HG03064 (cell line): ENCODE results near the gene TMIE.

Experiments
- ATAC-seq: cut with Tn5 transposase; IDR thresholded peaks from one replicate; pipeline ENCODE4 v1.9.1; 2021; ENCODE audit warnings: low read depth; ENCODE audit not compliant: unreplicated experiment

The TMIE gene

GRCh38 chr3:46706771-46707582, 5.8 kb downstream of the TMIE start:
- ATAC-seq, result no peak

- ATAC-seq, result no peak
Measured at GRCh38 chr3:46707601-46708011, 6.4 kb downstream of the TMIE start.

- no peak for ATAC-seq
Measured at GRCh38 chr3:46708401-46709156, 7.4 kb downstream of the TMIE start.

GRCh38 chr3:46709157-46709654, 8.0 kb downstream of the TMIE start:
- ATAC-seq, result no peak

GRCh38 chr3:46709721-46710120, 8.5 kb downstream of the TMIE start:
- no peak for ATAC-seq

GRCh38 chr3:46710229-46710628, 9.0 kb downstream of the TMIE start:
- no peak for ATAC-seq

GRCh38 chr3:46710671-46711295, 9.6 kb downstream of the TMIE start:
- no peak for ATAC-seq

GRCh38 chr3:46711305-46711704, 10.1 kb downstream of the TMIE start:
- no peak for ATAC-seq

- ATAC-seq, result no peak
Measured at GRCh38 chr3:46711760-46712159, 10.6 kb downstream of the TMIE start.

GRCh38 chr3:46712191-46713049, 11.2 kb downstream of the TMIE start:
- ATAC-seq, result no peak

GRCh38 chr3:46713050-46713897, 12.1 kb downstream of the TMIE start:
- ATAC-seq, result no peak

GRCh38 chr3:46713898-46714552, 12.8 kb downstream of the TMIE start:
- no peak for ATAC-seq

- ATAC-seq, result no peak
Measured at GRCh38 chr3:46714728-46715506, 13.7 kb downstream of the TMIE start.

- no peak for ATAC-seq
Measured at GRCh38 chr3:46715507-46716175, 14.4 kb downstream of the TMIE start.

GRCh38 chr3:46716461-46717441, 15.6 kb downstream of the TMIE start:
- ATAC-seq, result no peak

- ATAC-seq, result no peak
Measured at GRCh38 chr3:46717447-46718231, 16.4 kb downstream of the TMIE start, which contains the start of gene PRSS50. TSS of gene PRSS50 (minus strand) at chr3:46717869. CDS start at chr3:46717824, 45 bp downstream.
